ENCODE measurements around the gene ADAD2. TPM values are rescaled to one million over a fixed set of nuclear protein-coding genes. Genes with fewer than 3 reads are reported as not detected.

ADAD2 gene
- total RNA-seq, 3 donors from 2014 or later (not counting 1 experiment from before 2014, with no cell fraction given): not detected

- TF ChIP-seq CTCF (IDR thresholded peaks at IDR 0.05): no peak
- Histone ChIP-seq H3K36me3 (ENCODE audit: control insufficient read depth, insufficient read depth, low read length) (no peaks in the 10 kb centered on the region), H3K9me3 (ENCODE audit: control insufficient read depth, insufficient read depth, low read length) (no peaks in the 10 kb centered on the region)
Observed at GRCh38 chr16:84153660-84154214, 37.2 kb upstream of the ADAD2 start.

GRCh38 chr16:84155226-84155625 lies 35.7 kb upstream of the ADAD2 start:
- Mint-ChIP-seq H3K9me3 (no peaks in the 10 kb centered on the region), H3K27ac (no peak overlapping the region), H3K27me3 (ENCODE audit: low read depth in 2 of 2) (peaks cover 29 to 51% of the 10 kb centered on the region in 2 donors), H3K36me3 (no peaks in the 10 kb centered on the region), H3K4me1 (no peaks in the 10 kb centered on the region), H3K4me3 (no peak overlapping the region)
- DNase-seq: no peak
- no peaks in the 10 kb centered on the region for H3K9me3 ChIP-seq (ENCODE audit: control insufficient read depth, insufficient read depth, low read length)
- H3K27ac ChIP-seq (ENCODE audit: low read length): no peak overlapping the region
- WGBS (ENCODE audit: insufficient coverage): 84% methylated on average over 4 of the region's 4 CpGs
- H3K4me3 ChIP-seq (ENCODE audit: low read length): no peak overlapping the region
- no peaks in the 10 kb centered on the region for H3K27me3 ChIP-seq (ENCODE audit: control insufficient read depth, insufficient read depth, low read length)
- ATAC-seq: no peak
- intact Hi-C loops (cut with micrococcal nuclease): no loop called here
- H3K4me1 ChIP-seq (ENCODE audit: control insufficient read depth, insufficient read depth, low read length): no peaks in the 10 kb centered on the region
- no peak for TF ChIP-seq CTCF (IDR thresholded peaks at IDR 0.05)
- H3K36me3 ChIP-seq (ENCODE audit: control insufficient read depth, insufficient read depth, low read length): no peaks in the 10 kb centered on the region

More at GRCh38 chr16:84153660-84154214, 37.2 kb upstream of the ADAD2 start:
- 82% methylated on average over 8 of the region's 8 CpGs for WGBS (ENCODE audit: insufficient coverage)
- no peaks in the 10 kb centered on the region for H3K4me1 Mint-ChIP-seq
- intact Hi-C loops (cut with micrococcal nuclease): no loop called here
- no peaks in the 10 kb centered on the region for H3K9me3 Mint-ChIP-seq
- Histone ChIP-seq H3K4me3 (ENCODE audit: low read length) (no peak overlapping the region), H3K4me1 (ENCODE audit: control insufficient read depth, insufficient read depth, low read length) (no peaks in the 10 kb centered on the region), H3K27ac (ENCODE audit: low read length) (no peak overlapping the region), H3K27me3 (ENCODE audit: control insufficient read depth, insufficient read depth, low read length) (no peaks in the 10 kb centered on the region)
- no peak for ATAC-seq
- peaks cover 29 to 41% of the 10 kb centered on the region in 2 donors for H3K27me3 Mint-ChIP-seq (ENCODE audit: low read depth in 2 of 2)
- no peak overlapping the region for H3K27ac Mint-ChIP-seq
- no peak overlapping the region for H3K4me3 Mint-ChIP-seq
- no peak for DNase-seq
- H3K36me3 Mint-ChIP-seq: no peaks in the 10 kb centered on the region

- DNase-seq: no peak
- Mint-ChIP-seq H3K9me3 (no peaks in the 10 kb centered on the region), H3K36me3 (no peaks in the 10 kb centered on the region), H3K4me3 (no peak overlapping the region), H3K27ac (no peak overlapping the region), H3K4me1 (no peaks in the 10 kb centered on the region), H3K27me3 (ENCODE audit: low read depth in 2 of 2) (peaks cover 29 to 51% of the 10 kb centered on the region in 2 donors)
- Histone ChIP-seq H3K4me1 (ENCODE audit: control insufficient read depth, insufficient read depth, low read length) (no peaks in the 10 kb centered on the region), H3K36me3 (ENCODE audit: control insufficient read depth, insufficient read depth, low read length) (no peaks in the 10 kb centered on the region), H3K27me3 (ENCODE audit: control insufficient read depth, insufficient read depth, low read length) (no peaks in the 10 kb centered on the region), H3K27ac (ENCODE audit: low read length) (no peak overlapping the region), H3K9me3 (ENCODE audit: control insufficient read depth, insufficient read depth, low read length) (no peaks in the 10 kb centered on the region), H3K4me3 (ENCODE audit: low read length) (no peak overlapping the region)
- TF ChIP-seq CTCF (IDR thresholded peaks at IDR 0.05): no peak
- ATAC-seq: no peak
- WGBS (ENCODE audit: insufficient coverage): 71% methylated on average over 5 of the region's 6 CpGs
- intact Hi-C loops (cut with micrococcal nuclease): no loop called here
Observed at GRCh38 chr16:84155771-84156170, 35.2 kb upstream of the ADAD2 start.

GRCh38 chr16:84156342-84156784 lies 34.6 kb upstream of the ADAD2 start:
- H3K9me3 Mint-ChIP-seq: no peaks in the 10 kb centered on the region
- Histone ChIP-seq H3K27me3 (ENCODE audit: control insufficient read depth, insufficient read depth, low read length) (no peaks in the 10 kb centered on the region), H3K9me3 (ENCODE audit: control insufficient read depth, insufficient read depth, low read length) (no peaks in the 10 kb centered on the region), H3K4me1 (ENCODE audit: control insufficient read depth, insufficient read depth, low read length) (no peaks in the 10 kb centered on the region), H3K27ac (ENCODE audit: low read length) (no peak overlapping the region), H3K36me3 (ENCODE audit: control insufficient read depth, insufficient read depth, low read length) (no peaks in the 10 kb centered on the region), H3K4me3 (ENCODE audit: low read length) (no peak overlapping the region)
- no peak overlapping the region for H3K27ac Mint-ChIP-seq
- H3K4me3 Mint-ChIP-seq: no peak overlapping the region
- no peak for TF ChIP-seq CTCF (IDR thresholded peaks at IDR 0.05)
- no peaks in the 10 kb centered on the region for H3K4me1 Mint-ChIP-seq
- WGBS (ENCODE audit: insufficient coverage): 65% methylated on average over 5 of the region's 5 CpGs
- peaks cover 23 to 46% of the 10 kb centered on the region in 2 donors for H3K27me3 Mint-ChIP-seq (ENCODE audit: low read depth in 2 of 2)
- no peak for DNase-seq
- intact Hi-C loops (cut with micrococcal nuclease): no loop called here
- no peak for ATAC-seq
- no peaks in the 10 kb centered on the region for H3K36me3 Mint-ChIP-seq

Measured in natural killer cell (primary cell).